GM19468 (cell line): ENCODE data around the gene CCDC7.
"Not testable (repeated sequence)": the region's sequence is repeated elsewhere in the genome, so short reads cannot be mapped to it uniquely, and the experiment has no call there.

Experiments
- ATAC-seq: cut with Tn5 transposase; IDR thresholded peaks from one replicate; pipeline ENCODE4 v1.9.1; 2021; ENCODE audit warnings: mild to moderate bottlenecking, moderate library complexity, moderate number of reproducible peaks; ENCODE audit not compliant: unreplicated experiment; ENCODE audit errors: extremely low read depth

CCDC7 gene

GRCh38 chr10:32795598-32796183, 349.8 kb downstream of the CCDC7 start:
- ATAC-seq: no peak

- not testable (repeated sequence) for ATAC-seq
Observed at GRCh38 chr10:32797393-32797792, 351.5 kb downstream of the CCDC7 start.

- ATAC-seq: no peak
Observed at GRCh38 chr10:32846974-32847373, 401.0 kb downstream of the CCDC7 start.

DNA sequence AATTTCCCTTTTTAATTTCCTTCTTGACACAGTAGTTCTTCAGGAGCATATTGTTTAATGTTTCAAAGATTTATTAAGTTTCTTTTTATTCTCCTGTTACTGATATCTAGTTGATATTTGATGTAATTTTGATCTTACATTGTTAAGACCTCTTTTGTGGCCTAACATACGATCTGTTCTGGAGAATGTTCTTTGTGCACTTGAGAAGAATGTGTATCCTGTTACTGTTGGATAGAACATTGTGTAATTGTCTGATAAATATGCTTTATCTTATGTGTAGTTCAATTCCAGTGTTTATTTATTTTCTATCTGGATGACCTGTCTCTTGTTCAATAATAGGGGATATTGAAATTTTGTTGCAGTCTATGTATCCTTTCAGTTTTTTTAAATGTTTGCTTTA, 405.4 kb downstream of the CCDC7 start:
- no peak for ATAC-seq

DNA sequence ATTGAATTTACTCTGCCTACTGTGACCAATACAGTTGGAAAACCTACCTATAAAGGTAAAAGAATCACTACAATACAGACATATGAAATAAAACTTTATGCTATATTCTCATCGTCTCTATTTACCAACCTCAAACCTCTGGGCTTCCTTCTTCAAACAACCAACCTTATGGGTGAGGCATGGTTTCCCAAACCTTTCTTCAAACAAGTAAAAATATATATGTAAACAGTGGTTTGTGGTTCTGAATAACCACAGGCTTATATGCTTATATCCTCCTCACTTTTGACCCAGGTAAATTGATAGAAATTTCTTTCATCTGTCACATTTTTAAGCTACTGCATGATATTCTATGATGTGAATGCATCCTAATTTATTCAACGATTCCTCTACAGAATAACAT, 408.5 kb downstream of the CCDC7 start:
- no peak for ATAC-seq

GRCh38 chr10:32865170-32865569, 419.2 kb downstream of the CCDC7 start:
- ATAC-seq: no peak

- no peak for ATAC-seq
Observed at GRCh38 chr10:32877915-32878314, 432.0 kb downstream of the CCDC7 start.

DNA sequence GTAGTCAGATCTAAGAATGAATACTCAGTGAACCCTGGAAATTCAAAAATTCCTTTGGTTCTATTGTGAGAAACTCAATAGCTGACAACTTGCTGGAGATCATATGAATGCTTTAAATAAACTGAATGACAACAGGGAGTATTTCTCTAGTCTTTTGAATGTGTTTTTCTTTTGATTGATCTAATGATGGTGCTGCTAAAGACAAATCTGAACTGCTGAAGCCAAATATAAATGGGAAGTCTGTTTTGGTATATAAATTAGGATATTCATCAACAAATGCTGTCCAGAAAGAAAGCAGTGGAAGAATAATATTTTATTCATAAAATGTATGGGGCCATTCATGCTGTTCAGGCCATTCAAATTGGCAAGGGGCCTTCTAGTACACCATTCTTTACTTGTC, 432.7 kb downstream of the CCDC7 start:
- ATAC-seq: no peak

- no peak for ATAC-seq
Observed at GRCh38 chr10:32882076-32882475, 436.1 kb downstream of the CCDC7 start.

DNA sequence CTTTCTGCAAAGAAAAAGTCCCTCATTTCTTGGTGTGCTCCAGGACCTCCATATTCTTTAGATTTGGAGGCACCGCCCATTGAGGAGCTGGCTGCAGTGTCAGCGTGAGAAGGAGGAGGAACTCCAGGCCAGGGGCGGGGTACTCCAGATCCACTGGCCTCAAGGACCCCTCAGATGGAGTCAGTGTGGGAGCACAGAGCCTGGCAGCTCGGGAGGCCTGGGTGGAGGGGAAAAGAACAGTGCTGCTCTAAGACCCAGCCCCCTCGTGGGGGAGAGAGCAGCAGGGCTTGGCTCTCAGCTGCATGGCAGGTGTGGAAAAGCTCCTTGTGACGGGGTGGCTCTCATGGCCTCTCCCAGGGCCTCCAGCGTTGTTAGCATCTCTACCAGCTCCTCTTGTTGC, 441.5 kb downstream of the CCDC7 start:
- ATAC-seq: no peak

GRCh38 chr10:32888161-32888927, 442.4 kb downstream of the CCDC7 start:
- no peak for ATAC-seq

DNA sequence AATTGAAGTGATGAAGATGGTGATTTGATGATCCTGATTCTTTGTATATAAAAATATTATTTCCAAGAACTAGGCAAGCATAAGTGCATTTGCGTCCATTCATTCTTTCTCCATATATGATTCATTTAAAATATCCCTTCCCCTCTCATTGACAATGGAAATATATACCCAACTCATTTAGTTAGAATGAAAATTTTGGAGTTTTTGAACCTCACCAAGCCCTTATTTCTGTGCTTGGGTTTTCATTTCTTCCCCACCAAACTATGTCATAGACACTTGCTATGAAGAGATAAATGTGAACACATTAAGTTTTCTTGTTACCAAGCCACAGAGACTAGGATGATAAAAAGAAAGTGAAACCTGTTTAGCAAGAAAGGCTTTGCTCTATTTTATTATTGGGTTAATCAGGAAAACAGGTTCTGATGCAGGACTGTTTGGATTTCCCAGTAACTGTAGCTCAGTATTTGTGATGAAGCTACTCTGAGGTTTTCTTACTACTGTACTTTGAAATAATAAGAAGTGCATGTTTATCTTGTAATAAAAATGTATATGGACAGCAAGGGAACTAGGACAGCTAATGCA, 443.8 kb downstream of the CCDC7 start:
- no peak for ATAC-seq

- no peak for ATAC-seq
Observed at GRCh38 chr10:32890444-32890843, 444.5 kb downstream of the CCDC7 start.

- no peak for ATAC-seq
Observed at GRCh38 chr10:32891261-32891660, 445.3 kb downstream of the CCDC7 start.

DNA sequence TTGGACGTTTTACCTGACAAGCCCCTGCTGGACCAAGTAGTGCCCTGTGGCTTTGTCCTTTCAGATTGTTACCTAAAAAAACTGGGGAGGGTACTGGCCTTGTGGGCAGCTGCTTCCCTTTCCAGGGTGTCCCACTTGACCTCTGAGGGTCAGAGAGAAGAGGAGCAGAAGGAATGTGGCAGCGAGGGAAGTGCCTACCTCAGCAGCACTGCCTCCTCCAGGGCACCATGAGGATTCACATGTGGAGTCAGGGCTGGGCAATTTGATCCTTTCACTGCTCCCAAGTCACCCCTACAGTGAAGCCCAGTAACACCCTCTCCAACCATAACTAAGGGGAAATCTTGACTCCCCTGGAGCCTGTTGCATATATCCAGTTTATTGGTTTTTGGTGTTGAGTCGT, 447.5 kb downstream of the CCDC7 start:
- no peak for ATAC-seq

DNA sequence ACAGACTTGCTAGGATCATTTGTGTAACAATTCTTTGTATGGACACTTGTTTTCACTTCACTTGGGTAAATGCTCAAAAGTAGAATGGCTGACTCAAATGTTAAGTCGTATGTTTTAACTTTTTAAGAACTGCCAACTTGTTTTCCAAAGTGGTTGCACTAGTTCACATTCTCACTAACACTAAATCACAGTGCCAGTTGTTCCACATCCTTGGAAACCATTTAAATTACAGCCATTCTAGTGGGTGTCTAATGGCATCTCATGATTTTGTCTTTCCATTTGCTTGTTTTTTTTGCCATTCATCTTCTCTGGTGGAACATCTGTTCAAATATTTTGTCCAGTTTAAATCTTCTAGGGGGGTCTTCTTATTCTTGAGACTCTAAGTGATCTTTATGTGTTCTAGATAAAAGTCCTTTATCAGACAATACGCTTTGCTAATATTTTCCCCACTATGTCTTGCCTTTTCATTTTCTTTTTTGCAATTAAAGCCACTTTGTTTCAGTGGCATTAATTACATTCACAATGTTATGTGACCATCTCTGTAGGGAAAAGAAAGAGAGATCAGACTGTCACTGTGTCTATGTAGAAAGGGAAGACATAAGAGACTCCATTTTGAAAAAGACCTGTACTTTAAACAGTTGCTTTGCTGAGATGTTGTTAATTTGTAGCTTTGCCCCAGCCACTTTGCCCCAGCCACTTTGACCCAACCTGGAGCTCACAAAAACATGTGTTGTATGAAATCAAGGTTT, 448.1 kb downstream of the CCDC7 start:
- ATAC-seq: no peak

DNA sequence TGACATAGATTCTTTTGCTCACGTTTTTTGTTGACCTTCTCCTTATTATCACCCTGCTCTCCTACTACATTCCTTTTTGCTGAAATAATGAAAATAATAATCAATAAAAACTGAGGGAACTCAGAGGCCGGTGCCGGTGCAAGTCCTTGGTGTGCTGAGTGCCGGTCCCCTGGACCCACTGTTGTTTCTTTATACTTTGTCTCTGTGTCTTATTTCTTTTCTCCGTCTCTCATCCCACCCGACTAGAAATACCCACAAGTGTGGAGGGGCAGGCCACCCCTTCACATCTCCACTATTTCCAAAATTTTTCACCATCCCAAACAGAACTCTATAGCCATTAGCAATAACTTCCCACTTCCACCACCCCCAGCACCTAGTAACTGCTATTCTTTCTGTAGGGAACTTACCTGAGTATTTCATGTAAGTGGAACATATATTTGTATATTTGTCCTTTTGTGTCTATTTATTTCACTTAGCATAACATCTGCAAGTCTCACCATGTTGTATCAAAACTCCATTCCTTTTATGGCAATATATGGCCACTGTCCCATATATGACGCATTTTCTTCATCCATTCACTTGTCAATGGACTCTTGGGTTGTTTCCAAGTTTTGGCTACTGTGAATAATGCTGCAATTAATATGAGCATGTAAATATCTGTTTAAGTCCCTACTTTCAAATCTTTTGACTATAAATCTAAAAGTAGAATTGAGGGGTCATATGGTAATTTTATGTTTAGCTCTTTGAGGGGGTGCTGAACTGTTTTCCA, 449.4 kb downstream of the CCDC7 start:
- ATAC-seq: not testable (repeated sequence)

GRCh38 chr10:32901815-32902214, 455.9 kb downstream of the CCDC7 start:
- no peak for ATAC-seq

DNA sequence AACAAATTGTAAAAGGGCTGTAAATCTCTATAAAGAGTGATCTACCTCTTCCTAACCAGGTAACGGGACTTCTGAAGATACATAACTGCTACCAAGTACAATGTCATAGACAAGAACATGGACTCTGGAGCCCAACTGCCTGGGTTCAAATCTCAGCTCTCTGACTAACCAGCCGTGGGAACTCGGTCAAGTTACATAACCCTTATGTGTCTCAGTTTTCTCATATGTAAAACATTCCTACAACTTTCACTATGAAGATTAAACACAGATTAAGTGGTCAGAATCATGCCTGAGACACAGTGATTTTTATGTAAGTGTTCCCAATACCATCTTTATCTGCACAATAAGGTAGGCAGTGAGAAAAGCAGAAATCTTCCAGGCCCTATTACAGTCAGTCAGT, 459.5 kb downstream of the CCDC7 start:
- no peak for ATAC-seq

GRCh38 chr10:32906595-32906994, 460.7 kb downstream of the CCDC7 start:
- no peak for ATAC-seq
